ENCODE results near the gene TRPM5.

Gene TRPM5

GRCh38 chr11:2452321-2453012 lies 8.2 kb upstream of the TRPM5 start:
- no peak for DNase-seq

- no peak for DNase-seq
Measured at GRCh38 chr11:2451916-2452315, 7.6 kb upstream of the TRPM5 start.

GRCh38 chr11:2451336-2451735 lies 7.0 kb upstream of the TRPM5 start:
- no peak for DNase-seq

DNA sequence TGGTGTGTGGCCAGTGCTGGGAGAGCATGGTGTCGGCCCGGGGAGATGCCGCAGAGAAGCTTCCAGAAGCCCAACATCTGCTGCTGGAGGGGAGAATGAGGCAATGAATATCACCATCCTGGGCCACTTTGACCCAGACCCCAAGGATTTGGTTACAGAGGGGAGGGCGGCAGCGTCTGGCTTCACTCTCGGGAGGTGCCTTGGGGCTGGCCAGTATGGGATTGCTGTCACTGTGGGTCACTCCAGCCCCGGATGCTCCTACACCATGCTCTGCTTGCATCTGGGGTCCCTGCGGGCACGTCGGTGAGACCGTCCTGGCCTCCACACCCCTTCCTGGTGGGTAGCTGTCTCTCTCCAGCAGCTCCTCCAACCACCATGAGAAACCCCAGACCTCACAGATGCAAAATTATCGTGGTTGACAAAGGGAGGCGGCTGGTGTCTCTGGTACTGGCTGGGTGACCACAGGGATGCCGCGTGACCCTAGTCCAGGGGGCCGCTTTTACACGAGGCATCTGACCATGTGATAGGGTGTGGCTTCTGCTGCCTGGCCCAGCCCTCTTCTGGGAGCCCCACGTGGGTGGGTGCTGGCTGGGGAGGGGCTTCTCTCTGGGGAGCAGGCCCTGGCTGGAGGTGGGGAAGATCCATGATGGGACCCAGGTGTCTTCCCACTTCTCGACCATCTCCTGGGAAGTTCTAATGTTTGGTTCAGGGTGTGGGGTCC lies 6.2 kb upstream of the TRPM5 start:
- DNase-seq, result no peak

DNA sequence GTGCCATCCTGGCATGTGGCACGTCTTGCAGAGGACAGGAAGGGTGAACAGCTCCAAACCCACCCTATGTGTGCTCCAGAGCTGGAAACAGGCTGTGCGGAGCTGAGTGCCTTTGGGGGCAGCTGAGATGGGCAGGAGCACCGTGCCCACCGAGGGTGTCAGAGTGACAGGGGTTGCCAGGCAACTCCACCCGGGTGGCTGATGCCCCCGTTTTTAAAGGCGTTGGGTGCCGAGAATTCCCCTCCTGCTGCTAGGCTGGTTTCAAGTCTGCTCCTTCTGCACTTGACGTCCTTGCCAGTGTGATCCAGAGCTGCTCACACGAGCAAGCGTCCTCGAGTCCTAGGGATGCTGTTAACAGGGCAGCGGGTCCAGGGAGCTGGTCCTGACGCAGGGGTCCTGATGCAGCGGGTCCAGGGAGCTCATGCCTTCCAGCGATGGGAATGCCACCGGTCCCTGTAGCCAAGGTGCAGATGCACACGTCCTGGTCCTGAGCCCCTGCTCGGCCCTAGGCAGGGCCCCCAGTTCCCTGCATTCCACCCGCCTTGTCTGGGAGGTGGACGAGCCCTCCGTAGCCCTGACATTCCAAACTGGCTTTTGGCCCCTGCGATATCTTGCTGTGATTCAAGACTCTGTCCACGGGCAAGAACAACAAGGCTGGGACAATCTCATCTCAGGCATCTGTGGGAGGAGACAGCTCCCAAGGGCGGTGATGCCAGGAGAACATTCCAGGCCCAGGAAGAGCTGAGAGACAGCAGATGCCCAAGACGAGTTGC lies 5.4 kb upstream of the TRPM5 start:
- no peak for DNase-seq

- DNase-seq, result no peak
Measured at GRCh38 chr11:2448661-2449547, 4.6 kb upstream of the TRPM5 start.

DNA sequence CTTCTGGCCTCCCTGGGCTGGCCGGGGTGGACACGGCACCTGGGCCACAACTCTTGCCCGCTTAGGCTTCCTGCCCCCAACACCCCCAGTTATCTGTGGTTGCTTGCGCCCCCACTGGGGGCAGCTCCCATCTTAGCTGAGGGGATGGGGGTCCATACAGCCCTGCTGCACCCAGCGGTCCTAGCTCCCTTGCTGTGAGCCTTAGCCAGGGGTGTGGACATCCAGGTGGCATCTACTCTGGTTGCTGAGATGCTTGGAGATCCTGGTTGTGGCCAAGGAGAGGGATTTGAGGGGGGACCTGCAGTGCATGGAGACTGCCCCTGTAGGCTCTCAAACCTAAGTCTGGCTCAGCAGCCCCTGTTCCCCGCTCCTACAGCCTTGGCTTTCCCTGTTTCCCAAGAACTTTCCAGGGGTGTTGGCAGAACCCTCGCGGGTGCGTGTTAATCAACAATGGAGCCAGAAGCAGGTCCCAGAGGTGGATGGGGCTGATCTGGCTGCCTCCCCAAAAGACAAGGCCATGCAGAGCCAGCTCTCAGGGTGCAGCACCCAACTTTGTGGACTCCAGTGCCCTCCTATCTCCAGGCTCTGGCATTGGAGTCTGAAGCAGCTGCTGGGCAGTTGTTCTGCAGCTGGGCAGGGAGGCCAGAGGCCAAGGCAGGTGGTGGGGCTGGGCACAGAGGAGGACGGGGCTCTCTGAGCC lies 3.8 kb upstream of the TRPM5 start:
- no peak for DNase-seq

DNA sequence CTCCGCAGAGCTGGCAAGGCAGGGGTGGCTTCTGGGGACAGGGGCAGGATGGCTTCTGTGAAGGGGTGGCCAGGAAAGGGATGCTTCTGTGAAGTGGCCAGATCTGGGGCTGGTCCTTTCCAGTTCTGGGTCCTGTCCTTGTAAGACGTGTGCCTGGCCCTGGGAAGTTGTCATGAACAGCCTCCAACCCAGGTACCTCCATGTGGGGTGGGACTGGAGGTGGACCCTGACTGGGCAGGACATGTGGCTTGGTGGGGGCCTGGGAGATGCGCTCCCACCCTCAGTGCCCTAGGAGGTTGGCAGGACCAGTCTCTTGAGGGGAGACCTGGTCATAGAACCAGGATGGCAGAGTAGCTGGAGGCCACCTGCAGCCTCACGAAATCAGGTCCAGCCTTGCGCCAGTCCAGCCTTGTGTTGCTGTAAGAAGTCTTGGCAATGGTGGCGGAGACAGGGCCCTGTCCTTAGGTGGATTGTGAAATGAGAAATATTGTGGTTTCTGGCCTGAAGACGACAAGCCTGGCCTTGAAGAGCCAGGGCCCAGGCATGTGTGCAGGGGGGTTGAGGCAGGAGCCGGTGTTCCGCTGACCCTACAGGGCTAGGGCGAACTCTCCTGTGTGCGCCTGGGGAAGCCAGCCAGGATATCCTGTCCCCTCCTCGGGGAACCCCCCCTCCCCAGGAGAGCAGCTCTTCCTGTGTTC lies 3.1 kb upstream of the TRPM5 start:
- no peak for DNase-seq

DNA sequence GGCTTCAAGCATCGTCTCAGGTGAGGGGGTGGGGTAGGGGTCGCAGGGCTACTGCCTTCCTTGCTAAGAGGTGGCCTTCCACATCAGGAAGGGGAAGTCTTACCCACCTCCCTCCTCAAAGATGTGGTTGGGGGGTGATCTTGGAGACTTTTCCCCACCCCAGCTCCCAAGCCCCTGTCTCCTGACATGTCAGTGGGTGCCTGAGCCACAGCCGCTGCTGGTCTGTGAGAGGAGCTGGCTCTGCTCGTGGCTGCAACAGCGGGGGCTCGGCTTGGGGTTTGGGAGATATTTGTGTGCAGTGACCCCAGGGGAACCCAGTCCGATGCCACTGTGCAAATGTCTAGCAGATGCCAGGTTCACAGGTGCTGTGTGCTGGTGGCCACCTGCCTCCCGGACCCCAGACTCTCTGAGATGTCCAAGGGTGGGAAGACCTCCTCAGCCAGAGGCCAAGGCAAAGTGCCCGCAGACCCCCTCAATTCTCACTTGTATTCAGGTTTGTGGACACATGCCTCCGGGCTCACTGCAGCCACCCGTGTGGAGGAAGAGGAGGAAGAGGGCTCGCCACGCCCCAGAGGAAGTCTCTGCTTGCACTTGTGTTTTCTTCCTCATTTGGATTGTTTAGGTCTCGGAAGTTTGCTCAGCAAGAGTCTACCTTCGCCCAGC lies 2.4 kb upstream of the TRPM5 start:
- DNase-seq, result no peak

GRCh38 chr11:2445746-2446551 lies 1.6 kb upstream of the TRPM5 start:
- no peak for DNase-seq

DNA sequence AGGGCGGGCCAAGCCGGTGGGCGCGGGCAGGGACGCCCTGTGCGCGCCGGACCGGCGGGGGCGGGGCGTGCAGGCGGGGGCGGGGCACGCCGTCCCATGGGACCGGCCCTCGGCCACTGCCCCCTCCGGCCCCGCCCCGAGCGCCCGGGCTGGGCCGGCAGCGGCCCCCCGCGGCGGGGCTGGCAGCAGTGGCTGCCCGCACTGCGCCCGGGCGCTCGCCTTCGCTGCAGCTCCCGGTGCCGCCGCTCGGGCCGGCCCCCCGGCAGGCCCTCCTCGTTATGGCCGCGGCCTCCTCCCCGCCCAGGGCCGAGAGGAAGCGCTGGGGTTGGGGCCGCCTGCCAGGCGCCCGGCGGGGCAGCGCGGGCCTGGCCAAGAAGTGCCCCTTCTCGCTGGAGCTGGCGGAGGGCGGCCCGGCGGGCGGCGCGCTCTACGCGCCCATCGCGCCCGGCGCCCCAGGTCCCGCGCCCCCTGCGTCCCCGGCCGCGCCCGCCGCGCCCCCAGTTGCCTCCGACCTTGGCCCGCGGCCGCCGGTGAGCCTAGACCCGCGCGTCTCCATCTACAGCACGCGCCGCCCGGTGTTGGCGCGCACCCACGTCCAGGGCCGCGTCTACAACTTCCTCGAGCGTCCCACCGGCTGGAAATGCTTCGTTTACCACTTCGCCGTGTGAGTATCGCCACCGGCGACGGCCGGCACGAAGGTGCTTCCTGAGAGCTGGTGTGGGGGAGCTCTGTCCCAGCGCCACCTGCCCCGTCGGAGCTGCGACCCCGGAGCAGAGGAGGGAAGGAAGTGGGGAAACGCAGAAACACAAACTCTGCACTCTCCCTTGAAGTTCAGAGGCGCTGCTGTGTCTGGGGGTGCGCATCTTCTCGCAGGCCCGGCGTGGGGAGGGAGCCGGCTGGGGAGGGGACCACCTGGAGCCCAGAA lies 769 bp upstream of the TRPM5 start, which contains the start of gene KCNQ1:
KCNQ1 (plus strand) TSS at position 188 of the 925 bp plus-strand sequence; CDS start at position 279, 91 bp downstream.
- no peak for DNase-seq

DNA sequence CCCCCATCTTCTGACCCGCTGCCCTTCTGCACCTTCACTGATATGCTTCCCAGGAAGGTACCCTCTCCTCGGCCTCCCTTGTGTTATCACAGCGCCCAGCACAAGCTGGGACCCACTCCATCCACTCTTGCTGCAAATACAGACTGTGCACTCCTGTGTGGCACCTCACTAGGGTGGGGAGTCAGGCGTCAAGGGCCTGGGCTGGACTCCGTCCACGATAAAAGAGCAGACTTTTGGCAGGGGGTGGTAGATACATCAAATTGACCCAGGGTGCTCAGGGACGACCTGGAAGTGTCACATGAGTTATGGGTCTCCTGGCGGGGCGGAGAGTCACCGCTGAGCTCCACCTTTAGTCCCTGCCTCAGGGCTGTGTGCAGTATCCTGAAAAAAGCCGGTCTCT lies 908 bp downstream of the TRPM5 start:
- DNase-seq, result no peak

GRCh38 chr11:2442589-2442988 lies 1.7 kb downstream of the TRPM5 start:
- DNase-seq, result no peak

DNA sequence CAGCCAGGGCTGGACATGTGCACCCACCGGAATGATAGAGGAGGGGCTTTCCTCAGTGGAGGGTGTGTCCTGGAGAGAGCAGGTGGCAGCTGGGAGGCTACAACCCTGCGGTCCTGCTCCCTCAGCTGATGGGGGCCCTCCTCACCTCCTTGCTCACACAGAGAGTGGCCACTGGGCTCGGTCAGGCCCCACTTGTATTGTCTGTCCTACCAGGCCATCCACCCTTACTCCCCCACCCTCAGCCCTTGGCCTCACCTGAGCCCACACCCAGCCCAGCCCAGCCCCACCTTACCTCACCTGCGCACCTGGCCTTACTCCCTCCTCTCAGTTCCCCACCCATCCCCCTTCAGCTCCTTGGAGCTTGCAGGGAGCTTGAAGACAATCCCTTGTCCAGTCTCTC lies 3.1 kb downstream of the TRPM5 start:
- no peak for DNase-seq

GRCh38 chr11:2440646-2441045 lies 3.7 kb downstream of the TRPM5 start:
- DNase-seq, result no peak

GRCh38 chr11:2439820-2440219 lies 4.5 kb downstream of the TRPM5 start:
- no peak for DNase-seq

GRCh38 chr11:2437516-2437915 lies 6.8 kb downstream of the TRPM5 start:
- no peak for DNase-seq

DNA sequence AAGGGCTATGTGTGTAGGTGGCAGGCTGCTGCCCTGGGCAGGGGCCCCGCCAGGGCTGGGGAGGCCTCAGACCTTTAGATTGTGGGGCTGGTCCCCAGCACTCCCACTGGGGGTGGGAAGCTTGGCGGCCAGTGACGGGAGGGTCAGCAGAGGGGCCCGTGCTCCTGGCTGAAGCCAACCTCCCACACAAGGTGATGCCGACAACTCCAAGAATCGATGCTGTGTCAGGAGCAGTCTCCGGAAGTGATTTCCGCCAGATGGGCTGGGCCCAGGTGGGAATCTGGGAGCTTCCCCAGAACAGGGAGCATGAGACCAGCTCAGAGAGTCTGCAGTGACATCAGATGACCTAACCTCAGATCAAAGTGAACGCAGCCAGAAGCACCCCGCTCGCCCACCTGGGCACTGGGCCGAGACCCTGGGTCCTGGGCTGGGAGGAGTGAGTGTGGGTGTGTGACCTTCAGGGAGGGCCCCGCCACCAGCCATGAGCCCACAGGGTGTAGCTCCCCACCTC lies 7.7 kb downstream of the TRPM5 start:
- DNase-seq, result no peak
